PC-3 (cell line): Measurements from ENCODE around the gene CAMK4. TPM values are rescaled to one million over a fixed set of nuclear protein-coding genes. Genes with fewer than 3 reads are reported as not detected.

Source experiments
- ATAC-seq: fragments of 200-7000 bp; cut with Tn5 transposase; 2 replicates; pipeline ENCODE4 v1.9.1; 2020; ENCODE audit warnings: mild to moderate bottlenecking, moderate library complexity
- BruUV-seq: library from RNA; stranded (reverse); fragments of 400-500 nt; replicated peaks from 2 replicates; lab custom pipeline; 2021; lab: Mats Ljungman, UMichigan
- CTCF ChIA-PET: fragments of 300-600 bp; sonication (Branson Sonifier 250); formaldehyde crosslinking; loops from one replicate; lab custom pipeline; 2022; ENCODE audit warnings: antibody characterized with exemption; lab: Charles Lee
- POLR2A ChIA-PET: fragments of 300-600 bp; sonication (Branson Sonifier 250); formaldehyde crosslinking; loops from one replicate; lab custom pipeline; 2022; ENCODE audit warnings: antibody characterized with exemption; ENCODE audit not compliant: unreplicated experiment; lab: Charles Lee
- DNase-seq: peaks from one replicate; pipeline ENCODE4 v3.0.0-alpha.2; 2015
- H2AFZ ChIP-seq: fragments of 300-600 bp; sonication (generic); 2 replicates; pipeline ENCODE4 v1.6.0; 2016; ENCODE audit warnings: antibody characterized with exemption, low read length
- H3F3A ChIP-seq: fragments of 300-600 bp; sonication (generic); one replicate; pipeline ENCODE4 v1.6.0; 2017; ENCODE audit warnings: antibody characterized with exemption, low read length, control low read depth, mild to moderate bottlenecking; ENCODE audit not compliant: unreplicated experiment
- H3K27ac ChIP-seq: fragments of 300-600 bp; sonication (generic); 2 replicates; pipeline ENCODE4 v1.5.1; 2016; ENCODE audit warnings: mild to moderate bottlenecking, low read length
- H3K27me3 ChIP-seq: fragments of 300-600 bp; sonication (generic); 2 replicates; pipeline ENCODE4 v1.6.1; 2016; ENCODE audit warnings: low read length, mixed read lengths
- H3K36me3 ChIP-seq: fragments of 300-600 bp; sonication (generic); 2 replicates; pipeline ENCODE4 v1.6.1; 2016; ENCODE audit warnings: low read depth, mixed run types, low read length, mixed read lengths
- H3K4me1 ChIP-seq: fragments of 300-600 bp; sonication (generic); 2 replicates; pipeline ENCODE4 v1.5.1; 2016; ENCODE audit warnings: low read length; ENCODE audit not compliant: insufficient read depth
- H3K4me2 ChIP-seq: fragments of 300-600 bp; sonication (generic); 2 replicates; pipeline ENCODE4 v1.6.0; 2016; ENCODE audit warnings: low read length
- H3K4me3 ChIP-seq: fragments of 300-600 bp; sonication (generic); 2 replicates; pipeline ENCODE4 v1.5.1; 2016; ENCODE audit warnings: mild to moderate bottlenecking, low read length, mixed read lengths
- H3K79me2 ChIP-seq: fragments of 300-600 bp; sonication (generic); 2 replicates; pipeline ENCODE4 v1.6.1; 2017; ENCODE audit warnings: low read length, mixed read lengths
- H3K9ac ChIP-seq: fragments of 300-600 bp; sonication (generic); 2 replicates; pipeline ENCODE4 v1.6.0; 2016; ENCODE audit warnings: mild to moderate bottlenecking, low read length
- H3K9me2 ChIP-seq: fragments of 300-600 bp; sonication (generic); replicated peaks from 2 replicates; pipeline ENCODE4 v1.6.1; 2016; ENCODE audit warnings: mixed run types, low read length, mixed read lengths
- H3K9me3 ChIP-seq: fragments of 300-600 bp; sonication (generic); 2 replicates; pipeline ENCODE4 v1.6.1; 2016; ENCODE audit warnings: low read length, mixed read lengths
- H4K20me1 ChIP-seq: fragments of 300-600 bp; sonication (generic); 2 replicates; pipeline ENCODE4 v1.6.1; 2016; ENCODE audit warnings: low read length, mixed read lengths
- EZH2 ChIP-seq: fragments of 300-600 bp; sonication (generic); IDR thresholded peaks from one replicate; pipeline ENCODE4 v1.6.1; 2017; ENCODE audit warnings: antibody characterized with exemption, mild to moderate bottlenecking, low read length; ENCODE audit not compliant: unreplicated experiment
- EZH2phosphoT487 ChIP-seq: fragments of 300-600 bp; sonication (generic); IDR thresholded peaks from 2 replicates; pipeline ENCODE4 v1.6.1; 2018; ENCODE audit warnings: mild to moderate bottlenecking, antibody characterized with exemption, low read length, borderline replicate concordance
- intact Hi-C: fragments of 100-400 bp; cut with micrococcal nuclease; formaldehyde crosslinking; loops from 2 replicates; pipeline ENCODE4 v1.9.0; 2023
- total RNA-seq: library from RNA; depleted of rRNA; stranded (reverse); fragments of >200 nt; gene quantifications from 2 replicates; pipeline ENCODE4 v1.2.3, GENCODE V29; 2014
- TF ChIP-seq, protein P1 (sequence below): fragments of 300-600 bp; sonication (generic); conservative IDR thresholded peaks from 2 replicates; pipeline ENCODE4 v1.5.1; 2017; ENCODE audit warnings: antibody characterized with exemption, low read depth, mild to moderate bottlenecking, low read length

Gene CAMK4
- total RNA-seq, 1 experiment from 2014 or later, result 0.55 TPM

DNA sequence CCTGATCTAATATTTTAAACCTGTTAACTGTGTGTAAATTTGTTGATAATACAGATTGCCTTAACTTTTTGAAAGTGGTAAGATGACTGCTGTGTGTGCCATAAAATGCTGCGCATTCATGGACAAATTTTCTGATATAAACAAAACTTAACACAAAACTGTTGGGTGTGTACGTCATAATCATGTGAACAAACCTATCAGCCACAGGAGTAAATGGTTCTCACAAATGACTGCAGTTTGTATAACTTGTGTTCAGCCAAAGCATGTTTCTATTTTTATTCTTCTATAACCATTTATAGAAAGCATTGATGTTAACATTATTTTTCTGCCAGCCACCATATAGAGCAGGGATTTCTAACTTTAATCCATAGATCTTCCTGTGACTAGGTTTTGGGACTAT lies 21.5 kb downstream of the CAMK4 start:
- DNase-seq (no peak), ATAC-seq (no peak)
- POLR2A ChIA-PET, result no interaction called here
- no peak overlapping the region for H3K9ac ChIP-seq
- intact Hi-C loops, result no loop called here
- TF ChIP-seq EZH2 (no peak), EZH2phosphoT487 (no peak)
- TF ChIP-seq, protein P1, sequence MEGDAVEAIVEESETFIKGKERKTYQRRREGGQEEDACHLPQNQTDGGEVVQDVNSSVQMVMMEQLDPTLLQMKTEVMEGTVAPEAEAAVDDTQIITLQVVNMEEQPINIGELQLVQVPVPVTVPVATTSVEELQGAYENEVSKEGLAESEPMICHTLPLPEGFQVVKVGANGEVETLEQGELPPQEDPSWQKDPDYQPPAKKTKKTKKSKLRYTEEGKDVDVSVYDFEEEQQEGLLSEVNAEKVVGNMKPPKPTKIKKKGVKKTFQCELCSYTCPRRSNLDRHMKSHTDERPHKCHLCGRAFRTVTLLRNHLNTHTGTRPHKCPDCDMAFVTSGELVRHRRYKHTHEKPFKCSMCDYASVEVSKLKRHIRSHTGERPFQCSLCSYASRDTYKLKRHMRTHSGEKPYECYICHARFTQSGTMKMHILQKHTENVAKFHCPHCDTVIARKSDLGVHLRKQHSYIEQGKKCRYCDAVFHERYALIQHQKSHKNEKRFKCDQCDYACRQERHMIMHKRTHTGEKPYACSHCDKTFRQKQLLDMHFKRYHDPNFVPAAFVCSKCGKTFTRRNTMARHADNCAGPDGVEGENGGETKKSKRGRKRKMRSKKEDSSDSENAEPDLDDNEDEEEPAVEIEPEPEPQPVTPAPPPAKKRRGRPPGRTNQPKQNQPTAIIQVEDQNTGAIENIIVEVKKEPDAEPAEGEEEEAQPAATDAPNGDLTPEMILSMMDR, result no peak
- no peaks in the 10 kb centered on the region for H3F3A ChIP-seq
- no peak overlapping the region for H2AFZ ChIP-seq
- H3K4me2 ChIP-seq, result no peak overlapping the region
- peaks cover 69% of the 10 kb centered on the region for H3K27me3 ChIP-seq
- no peaks in the 10 kb centered on the region for H3K79me2 ChIP-seq
- BruUV-seq, result no TSS peak
- H3K9me3 ChIP-seq, result no peaks in the 10 kb centered on the region
- no peaks in the 10 kb centered on the region for H3K9me2 ChIP-seq
- H3K4me3 ChIP-seq, result no peak overlapping the region
- H3K27ac ChIP-seq, result no peak overlapping the region
- H3K4me1 ChIP-seq, result no peaks in the 10 kb centered on the region
- CTCF ChIA-PET, result no interaction called here
- no peaks in the 10 kb centered on the region for H4K20me1 ChIP-seq
- H3K36me3 ChIP-seq, result no peaks in the 10 kb centered on the region

- Histone ChIP-seq H3K4me3 (no peak overlapping the region), H3K27ac (no peak overlapping the region), H3K79me2 (no peaks in the 10 kb centered on the region), H3F3A (no peaks in the 10 kb centered on the region), H3K4me1 (no peaks in the 10 kb centered on the region), H2AFZ (no peak overlapping the region), H4K20me1 (no peaks in the 10 kb centered on the region), H3K27me3 (peaks cover 67% of the 10 kb centered on the region), H3K9me3 (no peaks in the 10 kb centered on the region), H3K9me2 (no peaks in the 10 kb centered on the region), H3K4me2 (no peak overlapping the region), H3K36me3 (no peaks in the 10 kb centered on the region), H3K9ac (no peak overlapping the region)
- no TSS peak for BruUV-seq
- ATAC-seq (no peak), DNase-seq (no peak)
- POLR2A ChIA-PET, result no interaction called here
- CTCF ChIA-PET, result no interaction called here
- TF ChIP-seq EZH2 (no peak), EZH2phosphoT487 (no peak)
- TF ChIP-seq, protein P1, result no peak
- intact Hi-C loops, result no loop called here
These were observed 22.3 kb downstream of the CAMK4 start for GRCh38 chr5:111246459-111246858.

GRCh38 chr5:111248571-111248970 lies 24.4 kb downstream of the CAMK4 start:
- H3K27me3 ChIP-seq, result peaks cover 67% of the 10 kb centered on the region
- H3K79me2 ChIP-seq, result no peaks in the 10 kb centered on the region
- H3F3A ChIP-seq, result no peaks in the 10 kb centered on the region
- no peaks in the 10 kb centered on the region for H4K20me1 ChIP-seq
- DNase-seq (no peak), ATAC-seq (no peak)
- no peak overlapping the region for H3K27ac ChIP-seq
- H3K9me2 ChIP-seq, result no peaks in the 10 kb centered on the region
- H3K4me3 ChIP-seq, result no peak overlapping the region
- H2AFZ ChIP-seq, result no peak overlapping the region
- H3K4me2 ChIP-seq, result no peak overlapping the region
- no TSS peak for BruUV-seq
- ChIA-PET CTCF (no interaction called here), POLR2A (no interaction called here)
- no peaks in the 10 kb centered on the region for H3K36me3 ChIP-seq
- H3K4me1 ChIP-seq, result no peaks in the 10 kb centered on the region
- no peak overlapping the region for H3K9ac ChIP-seq
- TF ChIP-seq EZH2 (no peak), EZH2phosphoT487 (no peak)
- TF ChIP-seq, protein P1, result no peak
- H3K9me3 ChIP-seq, result no peaks in the 10 kb centered on the region
- intact Hi-C loops, result no loop called here
